WTC11 (cell line): ENCODE results near the gene TSPO. TPM values are rescaled to one million over a fixed set of nuclear protein-coding genes. Genes with fewer than 3 reads are reported as not detected.

Experiments used
- ATAC-seq: fragments of 200-7000 bp; cut with Tn5 transposase; 2 replicates; pipeline ENCODE4 v1.10.0; 2021; ENCODE audit warnings: mild to moderate bottlenecking, moderate library complexity
- CTCF ChIA-PET: fragments of 300-600 bp; sonication (Branson Sonifier 250); formaldehyde crosslinking; loops from one replicate; lab custom pipeline; 2021; ENCODE audit warnings: antibody characterized with exemption; lab: Charles Lee
- POLR2A ChIA-PET: fragments of 350-600 bp; sonication (Branson Sonifier 250); formaldehyde crosslinking; loops from one replicate; lab custom pipeline; 2021; ENCODE audit warnings: antibody characterized with exemption; lab: Charles Lee
- DNase-seq: peaks from one replicate; pipeline ENCODE4 v3.0.0; 2021; ENCODE audit warnings: low spot score
- H3K27ac Mint-ChIP-seq: 2 replicates; pipeline ENCODE4 v1.8.0; 2021; ENCODE audit warnings: mixed read lengths
- H3K27me3 Mint-ChIP-seq: 2 replicates; pipeline ENCODE4 v1.8.0; 2021; ENCODE audit warnings: low read depth, mild to moderate bottlenecking, moderate library complexity, mixed read lengths
- H3K36me3 Mint-ChIP-seq: 2 replicates; pipeline ENCODE4 v1.8.0; 2021; ENCODE audit warnings: mixed read lengths
- H3K4me1 Mint-ChIP-seq: 2 replicates; pipeline ENCODE4 v1.8.0; 2022; ENCODE audit warnings: mixed read lengths
- H3K4me3 Mint-ChIP-seq: 2 replicates; pipeline ENCODE4 v1.8.0; 2021; ENCODE audit warnings: mild to moderate bottlenecking, moderate library complexity, mixed read lengths
- H3K9me3 Mint-ChIP-seq: 2 replicates; pipeline ENCODE4 v1.8.0; 2021; ENCODE audit warnings: mixed read lengths
- ELF4 ChIP-seq: sonication (generic); formaldehyde crosslinking; IDR thresholded peaks from 2 replicates; pipeline ENCODE4 v1.8.1; 2022; ENCODE audit warnings: low read depth, mild to moderate bottlenecking, moderate library complexity, missing genetic modification reagents
- ESRRA ChIP-seq: sonication (generic); formaldehyde crosslinking; IDR thresholded peaks from 2 replicates; pipeline ENCODE4 v1.8.1; 2022; ENCODE audit warnings: mild to moderate bottlenecking, missing genetic modification reagents, borderline replicate concordance
- GRHL2 ChIP-seq: fragments of 250-450 bp; sonication (Bioruptor Pico); IDR thresholded peaks from 2 replicates; pipeline ENCODE4 v1.8.0; 2022; ENCODE audit warnings: mild to moderate bottlenecking, moderate library complexity; ENCODE audit not compliant: insufficient replicate concordance, severe bottlenecking
- JAZF1 ChIP-seq: fragments of 250-450 bp; sonication (Bioruptor Pico); IDR thresholded peaks from 2 replicates; pipeline ENCODE4 v1.9.0; 2021; ENCODE audit warnings: moderate library complexity, mild to moderate bottlenecking, inconsistent platforms
- NR1H2 ChIP-seq: sonication (generic); formaldehyde crosslinking; IDR thresholded peaks from 2 replicates; pipeline ENCODE4 v1.9.0; 2021; ENCODE audit warnings: mild to moderate bottlenecking, moderate library complexity, missing genetic modification reagents
- RORB ChIP-seq: fragments of 250-450 bp; sonication (Bioruptor Pico); IDR thresholded peaks from 2 replicates; pipeline ENCODE4 v1.9.0; 2021; ENCODE audit warnings: mild to moderate bottlenecking
- SP1 ChIP-seq: sonication (generic); formaldehyde crosslinking; conservative IDR thresholded peaks from 2 replicates; pipeline ENCODE4 v1.8.1; 2022; ENCODE audit warnings: missing genetic modification reagents
- TEAD4 ChIP-seq: sonication (generic); formaldehyde crosslinking; IDR thresholded peaks from 2 replicates; pipeline ENCODE4 v1.8.0; 2022; ENCODE audit warnings: mild to moderate bottlenecking, missing genetic modification reagents
- TP53 ChIP-seq: sonication (generic); formaldehyde crosslinking; IDR thresholded peaks from 2 replicates; pipeline ENCODE4 v1.8.1; 2023; ENCODE audit warnings: mild to moderate bottlenecking, missing genetic modification reagents
- ZNF121 ChIP-seq: sonication (generic); formaldehyde crosslinking; IDR thresholded peaks from 2 replicates; pipeline ENCODE4 v1.8.0; 2023; ENCODE audit warnings: missing genetic modification reagents
- ZNF138 ChIP-seq: sonication (generic); formaldehyde crosslinking; conservative IDR thresholded peaks from 2 replicates; pipeline ENCODE4 v1.8.1; 2022; ENCODE audit warnings: mild to moderate bottlenecking, moderate library complexity, missing genetic modification reagents
- ZNF232 ChIP-seq: sonication (generic); formaldehyde crosslinking; IDR thresholded peaks from 2 replicates; pipeline ENCODE4 v1.8.0; 2022; ENCODE audit warnings: mild to moderate bottlenecking, missing genetic modification reagents
- ZNF263 ChIP-seq: sonication (generic); formaldehyde crosslinking; IDR thresholded peaks from 2 replicates; pipeline ENCODE4 v1.8.1; 2022; ENCODE audit warnings: low read depth, mild to moderate bottlenecking, moderate library complexity, missing genetic modification reagents
- ZNF396 ChIP-seq: fragments of 250-450 bp; sonication (Bioruptor Pico); IDR thresholded peaks from 2 replicates; pipeline ENCODE4 v1.8.0; 2021; ENCODE audit warnings: mild to moderate bottlenecking, moderate library complexity, borderline replicate concordance
- ZNF423 ChIP-seq: fragments of 250-450 bp; sonication (Bioruptor Pico); IDR thresholded peaks from 2 replicates; pipeline ENCODE4 v2.1.2; 2022; ENCODE audit warnings: mild to moderate bottlenecking, moderate library complexity
- ZNF671 ChIP-seq: fragments of 250-450 bp; sonication (Bioruptor Pico); IDR thresholded peaks from 2 replicates; pipeline ENCODE4 v1.8.0; 2021; ENCODE audit warnings: mild to moderate bottlenecking
- total RNA-seq: library from RNA; stranded (reverse); gene quantifications from 3 replicates; pipeline ENCODE4 v1.2.3, GENCODE V29; 2021
- TF ChIP-seq, protein P1 (sequence below): sonication (generic); formaldehyde crosslinking; IDR thresholded peaks from 2 replicates; pipeline ENCODE4 v1.8.1; 2023; ENCODE audit warnings: mild to moderate bottlenecking, missing genetic modification reagents, moderate library complexity
- TF ChIP-seq, protein P2 (sequence below): sonication (generic); formaldehyde crosslinking; IDR thresholded peaks from 2 replicates; pipeline ENCODE4 v1.8.1; 2022; ENCODE audit warnings: missing genetic modification reagents, borderline replicate concordance
- TF ChIP-seq, protein P3 (sequence below): sonication (generic); formaldehyde crosslinking; IDR thresholded peaks from 2 replicates; pipeline ENCODE4 v1.8.0; 2022; ENCODE audit warnings: mild to moderate bottlenecking, missing genetic modification reagents
- TF ChIP-seq, protein P4 (sequence below): sonication (generic); formaldehyde crosslinking; IDR thresholded peaks from 2 replicates; pipeline ENCODE4 v1.8.0; 2022; ENCODE audit warnings: mild to moderate bottlenecking, missing genetic modification reagents
- TF ChIP-seq, protein P5 (sequence below): sonication (generic); formaldehyde crosslinking; IDR thresholded peaks from 2 replicates; pipeline ENCODE4 v1.8.0; 2022; ENCODE audit warnings: mild to moderate bottlenecking, missing genetic modification reagents
- TF ChIP-seq, protein P6 (sequence below): sonication (generic); formaldehyde crosslinking; IDR thresholded peaks from 2 replicates; pipeline ENCODE4 v1.8.0; 2023; ENCODE audit warnings: mild to moderate bottlenecking, missing genetic modification reagents
- TF ChIP-seq, protein P7 (sequence below): sonication (generic); formaldehyde crosslinking; IDR thresholded peaks from 2 replicates; pipeline ENCODE4 v1.8.1; 2022; ENCODE audit warnings: mild to moderate bottlenecking, missing genetic modification reagents, moderate library complexity, borderline replicate concordance
- TF ChIP-seq, protein P8 (sequence below): sonication (generic); formaldehyde crosslinking; IDR thresholded peaks from 2 replicates; pipeline ENCODE4 v1.8.0; 2022; ENCODE audit warnings: mild to moderate bottlenecking, missing genetic modification reagents
- TF ChIP-seq, protein P9 (sequence below): fragments of 250-450 bp; sonication (Bioruptor Pico); IDR thresholded peaks from 2 replicates; pipeline ENCODE4 v1.8.0; 2021; ENCODE audit warnings: mild to moderate bottlenecking

TSPO gene
- total RNA-seq, 1 experiment from 2014 or later = 21.9 TPM

DNA sequence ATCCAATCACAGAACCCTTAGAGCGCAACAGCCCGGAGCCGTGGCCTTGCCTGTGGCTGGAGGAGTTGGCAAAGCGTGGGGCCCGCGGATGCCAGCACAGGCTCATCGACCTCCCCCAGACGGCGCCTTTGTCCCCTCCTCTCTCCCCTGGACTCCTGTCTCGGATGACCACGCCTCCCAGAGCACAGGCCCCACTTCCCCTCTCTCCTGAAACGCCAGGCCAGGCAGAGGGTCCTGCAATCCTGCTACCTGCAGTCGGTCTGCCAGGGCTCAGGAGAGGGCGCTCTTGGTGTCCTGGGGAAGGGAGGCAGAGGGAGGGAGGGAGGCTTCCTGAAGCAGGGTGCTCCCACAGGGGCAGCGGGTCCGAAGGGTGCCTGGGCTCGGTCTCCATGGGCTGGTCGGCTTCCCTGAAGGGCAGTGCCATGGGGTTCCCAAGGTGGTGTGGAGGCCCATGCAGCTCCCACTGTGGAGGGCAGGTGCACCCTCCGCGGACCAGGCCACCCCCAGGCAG lies 52.2 kb downstream of the TSPO start:
- no peaks in the 10 kb centered on the region for H3K9me3 Mint-ChIP-seq
- H3K4me1 Mint-ChIP-seq = peaks cover 9% of the 10 kb centered on the region
- DNase-seq (peak; percentile 81), ATAC-seq (peak; percentile 94)
- no peaks in the 10 kb centered on the region for H3K27me3 Mint-ChIP-seq
- H3K4me3 Mint-ChIP-seq = no peak overlapping the region
- ChIA-PET CTCF (interaction anchor here (0.6 to 2.7 kb wide), 8 partner anchors 10 to 312 kb away, joined by 3 to 35 read pairs (median 8); partner anchors contain the start of gene TTLL12), POLR2A (no interaction called here)
- no peak overlapping the region; the same call in 1 of the 2 replicates for H3K27ac Mint-ChIP-seq
- no peaks in the 10 kb centered on the region for H3K36me3 Mint-ChIP-seq
- 0 out of 2 replicates have a peak, but pooled peaks have one; percentile 57 for TF ChIP-seq ZNF263 (CRISPR knock-in tag)
- TF ChIP-seq TEAD4 (CRISPR knock-in tag) = no peak
- TF ChIP-seq SP1 (CRISPR knock-in tag) = 0 out of 2 replicates have a peak, but pooled peaks have one; percentile 32
- TF ChIP-seq ZNF138 (CRISPR knock-in tag) = no peak
- TF ChIP-seq, protein P1, sequence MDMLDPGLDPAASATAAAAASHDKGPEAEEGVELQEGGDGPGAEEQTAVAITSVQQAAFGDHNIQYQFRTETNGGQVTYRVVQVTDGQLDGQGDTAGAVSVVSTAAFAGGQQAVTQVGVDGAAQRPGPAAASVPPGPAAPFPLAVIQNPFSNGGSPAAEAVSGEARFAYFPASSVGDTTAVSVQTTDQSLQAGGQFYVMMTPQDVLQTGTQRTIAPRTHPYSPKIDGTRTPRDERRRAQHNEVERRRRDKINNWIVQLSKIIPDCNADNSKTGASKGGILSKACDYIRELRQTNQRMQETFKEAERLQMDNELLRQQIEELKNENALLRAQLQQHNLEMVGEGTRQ (CRISPR knock-in tag) = no peak
- TF ChIP-seq, protein P2, sequence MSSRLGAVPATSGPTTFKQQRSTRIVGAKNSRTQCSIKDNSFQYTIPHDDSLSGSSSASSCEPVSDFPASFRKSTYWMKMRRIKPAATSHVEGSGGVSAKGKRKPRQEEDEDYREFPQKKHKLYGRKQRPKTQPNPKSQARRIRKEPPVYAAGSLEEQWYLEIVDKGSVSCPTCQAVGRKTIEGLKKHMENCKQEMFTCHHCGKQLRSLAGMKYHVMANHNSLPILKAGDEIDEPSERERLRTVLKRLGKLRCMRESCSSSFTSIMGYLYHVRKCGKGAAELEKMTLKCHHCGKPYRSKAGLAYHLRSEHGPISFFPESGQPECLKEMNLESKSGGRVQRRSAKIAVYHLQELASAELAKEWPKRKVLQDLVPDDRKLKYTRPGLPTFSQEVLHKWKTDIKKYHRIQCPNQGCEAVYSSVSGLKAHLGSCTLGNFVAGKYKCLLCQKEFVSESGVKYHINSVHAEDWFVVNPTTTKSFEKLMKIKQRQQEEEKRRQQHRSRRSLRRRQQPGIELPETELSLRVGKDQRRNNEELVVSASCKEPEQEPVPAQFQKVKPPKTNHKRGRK (CRISPR knock-in tag) = no peak
- TF ChIP-seq ESRRA (CRISPR knock-in tag) = no peak
- no peak; the same call in 1 of the 2 replicates for TF ChIP-seq TP53 (CRISPR knock-in tag)
- no peak for TF ChIP-seq JAZF1 (CRISPR knock-in tag)
- TF ChIP-seq, protein P3, sequence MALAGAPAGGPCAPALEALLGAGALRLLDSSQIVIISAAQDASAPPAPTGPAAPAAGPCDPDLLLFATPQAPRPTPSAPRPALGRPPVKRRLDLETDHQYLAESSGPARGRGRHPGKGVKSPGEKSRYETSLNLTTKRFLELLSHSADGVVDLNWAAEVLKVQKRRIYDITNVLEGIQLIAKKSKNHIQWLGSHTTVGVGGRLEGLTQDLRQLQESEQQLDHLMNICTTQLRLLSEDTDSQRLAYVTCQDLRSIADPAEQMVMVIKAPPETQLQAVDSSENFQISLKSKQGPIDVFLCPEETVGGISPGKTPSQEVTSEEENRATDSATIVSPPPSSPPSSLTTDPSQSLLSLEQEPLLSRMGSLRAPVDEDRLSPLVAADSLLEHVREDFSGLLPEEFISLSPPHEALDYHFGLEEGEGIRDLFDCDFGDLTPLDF = no peak
- TF ChIP-seq, protein P4, sequence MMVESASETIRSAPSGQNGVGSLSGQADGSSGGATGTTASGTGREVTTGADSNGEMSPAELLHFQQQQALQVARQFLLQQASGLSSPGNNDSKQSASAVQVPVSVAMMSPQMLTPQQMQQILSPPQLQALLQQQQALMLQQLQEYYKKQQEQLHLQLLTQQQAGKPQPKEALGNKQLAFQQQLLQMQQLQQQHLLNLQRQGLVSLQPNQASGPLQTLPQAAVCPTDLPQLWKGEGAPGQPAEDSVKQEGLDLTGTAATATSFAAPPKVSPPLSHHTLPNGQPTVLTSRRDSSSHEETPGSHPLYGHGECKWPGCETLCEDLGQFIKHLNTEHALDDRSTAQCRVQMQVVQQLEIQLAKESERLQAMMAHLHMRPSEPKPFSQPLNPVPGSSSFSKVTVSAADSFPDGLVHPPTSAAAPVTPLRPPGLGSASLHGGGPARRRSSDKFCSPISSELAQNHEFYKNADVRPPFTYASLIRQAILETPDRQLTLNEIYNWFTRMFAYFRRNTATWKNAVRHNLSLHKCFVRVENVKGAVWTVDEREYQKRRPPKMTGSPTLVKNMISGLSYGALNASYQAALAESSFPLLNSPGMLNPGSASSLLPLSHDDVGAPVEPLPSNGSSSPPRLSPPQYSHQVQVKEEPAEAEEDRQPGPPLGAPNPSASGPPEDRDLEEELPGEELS (CRISPR knock-in tag) = no peak
- no peak for TF ChIP-seq ELF4
- TF ChIP-seq, protein P5, sequence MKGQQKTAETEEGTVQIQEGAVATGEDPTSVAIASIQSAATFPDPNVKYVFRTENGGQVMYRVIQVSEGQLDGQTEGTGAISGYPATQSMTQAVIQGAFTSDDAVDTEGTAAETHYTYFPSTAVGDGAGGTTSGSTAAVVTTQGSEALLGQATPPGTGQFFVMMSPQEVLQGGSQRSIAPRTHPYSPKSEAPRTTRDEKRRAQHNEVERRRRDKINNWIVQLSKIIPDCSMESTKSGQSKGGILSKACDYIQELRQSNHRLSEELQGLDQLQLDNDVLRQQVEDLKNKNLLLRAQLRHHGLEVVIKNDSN (CRISPR knock-in tag) = no peak
- TF ChIP-seq, protein P6, sequence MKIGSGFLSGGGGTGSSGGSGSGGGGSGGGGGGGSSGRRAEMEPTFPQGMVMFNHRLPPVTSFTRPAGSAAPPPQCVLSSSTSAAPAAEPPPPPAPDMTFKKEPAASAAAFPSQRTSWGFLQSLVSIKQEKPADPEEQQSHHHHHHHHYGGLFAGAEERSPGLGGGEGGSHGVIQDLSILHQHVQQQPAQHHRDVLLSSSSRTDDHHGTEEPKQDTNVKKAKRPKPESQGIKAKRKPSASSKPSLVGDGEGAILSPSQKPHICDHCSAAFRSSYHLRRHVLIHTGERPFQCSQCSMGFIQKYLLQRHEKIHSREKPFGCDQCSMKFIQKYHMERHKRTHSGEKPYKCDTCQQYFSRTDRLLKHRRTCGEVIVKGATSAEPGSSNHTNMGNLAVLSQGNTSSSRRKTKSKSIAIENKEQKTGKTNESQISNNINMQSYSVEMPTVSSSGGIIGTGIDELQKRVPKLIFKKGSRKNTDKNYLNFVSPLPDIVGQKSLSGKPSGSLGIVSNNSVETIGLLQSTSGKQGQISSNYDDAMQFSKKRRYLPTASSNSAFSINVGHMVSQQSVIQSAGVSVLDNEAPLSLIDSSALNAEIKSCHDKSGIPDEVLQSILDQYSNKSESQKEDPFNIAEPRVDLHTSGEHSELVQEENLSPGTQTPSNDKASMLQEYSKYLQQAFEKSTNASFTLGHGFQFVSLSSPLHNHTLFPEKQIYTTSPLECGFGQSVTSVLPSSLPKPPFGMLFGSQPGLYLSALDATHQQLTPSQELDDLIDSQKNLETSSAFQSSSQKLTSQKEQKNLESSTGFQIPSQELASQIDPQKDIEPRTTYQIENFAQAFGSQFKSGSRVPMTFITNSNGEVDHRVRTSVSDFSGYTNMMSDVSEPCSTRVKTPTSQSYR = no peak
- TF ChIP-seq, protein P7, sequence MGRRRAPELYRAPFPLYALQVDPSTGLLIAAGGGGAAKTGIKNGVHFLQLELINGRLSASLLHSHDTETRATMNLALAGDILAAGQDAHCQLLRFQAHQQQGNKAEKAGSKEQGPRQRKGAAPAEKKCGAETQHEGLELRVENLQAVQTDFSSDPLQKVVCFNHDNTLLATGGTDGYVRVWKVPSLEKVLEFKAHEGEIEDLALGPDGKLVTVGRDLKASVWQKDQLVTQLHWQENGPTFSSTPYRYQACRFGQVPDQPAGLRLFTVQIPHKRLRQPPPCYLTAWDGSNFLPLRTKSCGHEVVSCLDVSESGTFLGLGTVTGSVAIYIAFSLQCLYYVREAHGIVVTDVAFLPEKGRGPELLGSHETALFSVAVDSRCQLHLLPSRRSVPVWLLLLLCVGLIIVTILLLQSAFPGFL = no peak
- TF ChIP-seq NR1H2 (CRISPR knock-in tag) = no peak
- TF ChIP-seq, protein P8, sequence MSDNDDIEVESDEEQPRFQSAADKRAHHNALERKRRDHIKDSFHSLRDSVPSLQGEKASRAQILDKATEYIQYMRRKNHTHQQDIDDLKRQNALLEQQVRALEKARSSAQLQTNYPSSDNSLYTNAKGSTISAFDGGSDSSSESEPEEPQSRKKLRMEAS (CRISPR knock-in tag) = no peak
- no peak for TF ChIP-seq ZNF671 (CRISPR knock-in tag)
- TF ChIP-seq GRHL2 = no peak
- TF ChIP-seq ZNF232 = no peak
- TF ChIP-seq ZNF423 (CRISPR knock-in tag) = no peak
- TF ChIP-seq, protein P9, sequence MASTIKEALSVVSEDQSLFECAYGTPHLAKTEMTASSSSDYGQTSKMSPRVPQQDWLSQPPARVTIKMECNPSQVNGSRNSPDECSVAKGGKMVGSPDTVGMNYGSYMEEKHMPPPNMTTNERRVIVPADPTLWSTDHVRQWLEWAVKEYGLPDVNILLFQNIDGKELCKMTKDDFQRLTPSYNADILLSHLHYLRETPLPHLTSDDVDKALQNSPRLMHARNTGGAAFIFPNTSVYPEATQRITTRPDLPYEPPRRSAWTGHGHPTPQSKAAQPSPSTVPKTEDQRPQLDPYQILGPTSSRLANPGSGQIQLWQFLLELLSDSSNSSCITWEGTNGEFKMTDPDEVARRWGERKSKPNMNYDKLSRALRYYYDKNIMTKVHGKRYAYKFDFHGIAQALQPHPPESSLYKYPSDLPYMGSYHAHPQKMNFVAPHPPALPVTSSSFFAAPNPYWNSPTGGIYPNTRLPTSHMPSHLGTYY = no peak
- TF ChIP-seq RORB (CRISPR knock-in tag) = no peak
- no peak for TF ChIP-seq ZNF396
- 0 out of 2 replicates have a peak, but pooled peaks have one; percentile 11 for TF ChIP-seq ZNF121 (CRISPR knock-in tag)
